A549 (cell line): Measurements from ENCODE around the gene MYT1. TPM values are rescaled to one million over a fixed set of nuclear protein-coding genes. Genes with fewer than 3 reads are reported as not detected.

Experiments
- ATAC-seq, 2 experiments: fragments of 200-7000 bp in 1 of 2; fragments of >200 bp in 1 of 2; cut with Nextera tagmentation in 1 of 2; cut with Tn5 transposase in 1 of 2; 3 replicates each; pipeline versions ENCODE4 v1.8.0 to v1.9.1; 2018 to 2020; ENCODE audit warnings: mild to moderate bottlenecking in 1 of 2, moderate library complexity in 1 of 2
- CTCF ChIA-PET: fragments of 300-600 bp; sonication (Branson Sonifier 250); formaldehyde crosslinking; extraction: SDS; loops from one replicate; lab custom pipeline; 2021; ENCODE audit warnings: antibody characterized with exemption, inconsistent platforms; lab: Yijun Ruan, JAX
- POLR2A ChIA-PET: fragments of 350-600 bp; formaldehyde crosslinking; extraction: SDS; loops from one replicate; lab custom pipeline; 2021; ENCODE audit warnings: antibody characterized with exemption, inconsistent platforms; lab: Yijun Ruan, JAX
- DNase-seq, 2 experiments: peaks; one replicate each; pipeline versions ENCODE4 v3.0.0 to v3.0.0-alpha.2; 2011 to 2016; ENCODE audit warnings: low read depth in 1 of 2, low spot score in 1 of 2
- FAIRE-seq: peaks from 2 replicates; lab custom pipeline; 2011; peaks lifted over from hg19 to GRCh38; lab: Jason Lieb, UNC
- H3K27ac ChIP-seq, 2 experiments: fragments of >200 bp; sonication (Bioruptor Twin); formaldehyde crosslinking; 3 replicates each; pipeline ENCODE4 v1.5.1; 2016 to 2017
- H3K4me1 ChIP-seq: fragments of >200 bp; sonication (Bioruptor Twin); formaldehyde crosslinking; 3 replicates; pipeline ENCODE4 v1.6.1; 2016
- H3K4me2 ChIP-seq: fragments of >200 bp; sonication (Bioruptor Twin); formaldehyde crosslinking; 3 replicates; pipeline ENCODE4 v1.6.1; 2016
- H3K4me3 ChIP-seq: fragments of >200 bp; sonication (Bioruptor Twin); formaldehyde crosslinking; 3 replicates; pipeline ENCODE4 v1.5.1; 2016
- H3K9me3 ChIP-seq: fragments of >200 bp; sonication (Bioruptor Twin); formaldehyde crosslinking; 3 replicates; pipeline ENCODE4 v1.6.1; 2016
- BHLHE40 ChIP-seq: IDR thresholded peaks from 2 replicates; pipeline ENCODE4 v1.6.1; 2012; ENCODE audit warnings: low read depth, low read length, inconsistent platforms
- GATA3 ChIP-seq: IDR thresholded peaks from 2 replicates; pipeline ENCODE4 v1.6.1; 2012; ENCODE audit warnings: borderline replicate concordance
- HDAC2 ChIP-seq: fragments of 200-600 bp; sonication (generic); IDR thresholded peaks from 2 replicates; pipeline ENCODE4 v1.6.1; 2016
- HEYL ChIP-seq: fragments of 250-450 bp; sonication (Bioruptor Pico); IDR thresholded peaks from 2 replicates; pipeline ENCODE4 v1.8.0; 2021; ENCODE audit warnings: mild to moderate bottlenecking, moderate library complexity
- HOXB13 ChIP-seq: fragments of 250-450 bp; sonication (Bioruptor Pico); IDR thresholded peaks from 2 replicates; pipeline ENCODE4 v1.5.0; 2020; ENCODE audit warnings: low read depth, mild to moderate bottlenecking, moderate library complexity
- HOXB5 ChIP-seq: fragments of 250-450 bp; sonication (Bioruptor Pico); IDR thresholded peaks from 2 replicates; pipeline ENCODE4 v1.5.0; 2020; ENCODE audit warnings: mild to moderate bottlenecking, moderate library complexity
- JUN ChIP-seq, 2 experiments: fragments of >200 bp; sonication (Bioruptor Twin); formaldehyde crosslinking; IDR thresholded peaks; 2 replicates in 1 of 2; 3 replicates in 1 of 2; pipeline ENCODE4 v1.6.1; 2016 to 2017
- JUNB ChIP-seq: fragments of >200 bp; sonication (Bioruptor Twin); formaldehyde crosslinking; IDR thresholded peaks from 2 replicates; pipeline ENCODE4 v1.6.1; 2016
- KDM5A ChIP-seq: fragments of 200-600 bp; sonication (generic); IDR thresholded peaks from 2 replicates; pipeline ENCODE4 v1.6.1; 2016; ENCODE audit warnings: antibody characterized with exemption, mild to moderate bottlenecking
- MAFK ChIP-seq: fragments of 450-650 bp; IDR thresholded peaks from 2 replicates; pipeline ENCODE4 v1.6.1; 2014; ENCODE audit not compliant: partially characterized antibody
- MYC ChIP-seq: IDR thresholded peaks from 2 replicates; pipeline ENCODE4 v1.6.1; 2012; ENCODE audit warnings: mild to moderate bottlenecking, inconsistent platforms, low read length, improper control_type of control experiment, borderline replicate concordance
- NPAS2 ChIP-seq: fragments of 250-450 bp; sonication (Bioruptor Pico); IDR thresholded peaks from 2 replicates; pipeline ENCODE4 v1.8.0; 2022; ENCODE audit warnings: mild to moderate bottlenecking, moderate library complexity, borderline replicate concordance
- NR3C1 ChIP-seq: fragments of >200 bp; sonication (Bioruptor Twin); formaldehyde crosslinking; IDR thresholded peaks from 3 replicates; pipeline ENCODE4 v1.6.1; 2017
- RARB ChIP-seq: fragments of 250-450 bp; sonication (Bioruptor Pico); IDR thresholded peaks from 2 replicates; pipeline ENCODE4 v1.8.0; 2021; ENCODE audit warnings: mild to moderate bottlenecking, moderate library complexity
- TP53 ChIP-seq: fragments of 250-450 bp; sonication (Bioruptor Pico); IDR thresholded peaks from 2 replicates; pipeline ENCODE4 v1.5.0; 2021; ENCODE audit warnings: mild to moderate bottlenecking, moderate library complexity
- ZC3H11A ChIP-seq: fragments of 450-650 bp; IDR thresholded peaks from 2 replicates; pipeline ENCODE4 v1.6.1; 2014; ENCODE audit warnings: antibody characterized with exemption, mild to moderate bottlenecking
- ZFP36 ChIP-seq: fragments of 450-650 bp; IDR thresholded peaks from 2 replicates; pipeline ENCODE4 v1.6.1; 2014; ENCODE audit warnings: borderline replicate concordance; ENCODE audit not compliant: partially characterized antibody
- ZNF302 ChIP-seq: fragments of 250-450 bp; sonication (Bioruptor Pico); IDR thresholded peaks from 2 replicates; pipeline ENCODE4 v1.9.0; 2021; ENCODE audit warnings: inconsistent platforms, mild to moderate bottlenecking, moderate library complexity
- ZSCAN20 ChIP-seq: fragments of 250-450 bp; sonication (Bioruptor Pico); IDR thresholded peaks from 2 replicates; pipeline ENCODE4 v1.8.0; 2022; ENCODE audit warnings: mild to moderate bottlenecking, moderate library complexity
- WGBS: methylation state at CpG from one replicate; pipeline ENCODE4 v1.1.6; 2017; ENCODE audit errors: missing lambda C conversion rate; 5-methylcytosine and 5-hydroxymethylcytosine counted together
- polyA plus RNA-seq, 4 experiments: library from polyadenylated mRNA; depleted of rRNA in 3 of 4; stranded (reverse); fragments of >200 nt; fragmentation: RNase III in 1 of 4; extraction: RNeasy Plus Mini Kit Qiagen cat#74134 plus additional on column Dnase treatment in 1 of 4; gene quantifications; 2 replicates in 3 of 4; 3 replicates in 1 of 4; pipeline ENCODE4 v1.2.3, GENCODE V29; 2011 to 2017
- TF ChIP-seq, protein P1 (sequence below): fragments of 250-450 bp; sonication (Bioruptor Pico); IDR thresholded peaks from 2 replicates; pipeline ENCODE4 v1.5.0; 2020; ENCODE audit warnings: low read depth, mild to moderate bottlenecking, moderate library complexity
- TF ChIP-seq, protein P2 (sequence below): fragments of 450-650 bp; IDR thresholded peaks from 2 replicates; pipeline ENCODE4 v1.6.1; 2014; ENCODE audit warnings: antibody characterized with exemption

MYT1 gene
- polyA plus RNA-seq, 2 of the 4 experiments (the other 2 are of a cell fraction) = 0.21 to 0.22 TPM

DNA sequence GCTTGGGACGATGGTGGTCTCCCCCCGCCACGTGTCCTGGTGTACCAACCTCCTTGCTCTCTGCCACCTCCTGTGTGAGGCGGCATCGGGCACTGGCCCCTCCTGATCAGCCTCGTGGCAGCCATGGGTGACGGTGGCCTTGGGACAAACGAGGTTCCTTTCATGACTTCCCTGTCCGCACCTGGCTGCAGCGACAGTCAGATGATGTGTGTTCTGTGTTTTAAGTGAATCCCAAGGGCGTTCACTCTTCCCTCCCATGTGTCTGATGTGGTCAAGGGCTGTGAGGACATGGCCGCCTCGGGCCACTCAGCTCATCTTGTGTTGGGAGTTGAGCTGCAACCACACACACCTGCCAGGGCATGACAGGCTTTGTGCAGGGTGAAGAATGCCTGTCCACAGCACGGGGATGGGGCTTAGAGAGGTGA lies 60.9 kb downstream of the MYT1 start:
- POLR2A ChIA-PET = no interaction called here
- CTCF ChIA-PET = interaction anchor here (0.9 to 1.4 kb wide), 2 partner anchors 9 to 12 kb away, joined by 3 to 5 read pairs; no protein-coding TSS in a partner anchor

DNA sequence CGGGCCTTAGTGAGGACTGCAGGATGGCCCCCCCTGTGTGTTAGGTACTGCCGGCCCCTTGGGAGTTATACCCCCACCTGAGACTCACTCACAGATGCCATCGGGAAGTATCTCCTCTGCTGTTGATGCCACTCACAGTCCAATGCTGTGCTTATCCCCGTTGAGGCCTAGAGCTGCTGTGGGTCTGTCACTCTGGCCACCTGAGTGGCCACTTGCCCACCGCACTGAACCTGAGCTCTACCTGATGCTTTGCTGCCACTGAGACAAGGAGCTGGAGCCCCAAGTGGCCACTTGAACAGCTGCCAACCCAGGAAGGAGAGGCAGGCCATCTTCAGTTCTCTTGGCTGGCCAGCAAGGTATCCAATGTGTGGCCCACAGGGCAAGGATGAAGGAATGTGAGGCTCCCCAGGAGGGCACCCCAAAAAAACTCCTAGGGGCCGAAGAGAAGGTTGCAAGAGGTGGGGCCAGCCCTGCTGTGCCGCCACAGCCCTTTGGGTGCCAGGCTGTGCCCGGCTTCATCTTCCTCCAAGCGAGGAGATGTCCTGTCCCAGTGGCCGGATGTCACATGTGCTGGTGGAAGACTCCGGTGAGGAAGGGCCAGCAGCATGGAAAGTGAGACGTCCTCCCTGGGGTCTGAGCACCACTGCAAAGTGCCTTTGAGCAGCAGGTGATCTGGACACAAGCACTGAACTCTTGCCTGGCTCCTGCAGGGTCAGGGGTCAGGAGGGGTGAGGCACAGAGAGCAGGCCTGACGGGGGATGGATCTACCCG lies 61.8 kb downstream of the MYT1 start:
- POLR2A ChIA-PET = no interaction called here
- no peak overlapping the region for H3K4me3 ChIP-seq
- CTCF ChIA-PET = interaction anchor here (0.9 to 1.5 kb wide), 3 partner anchors 9 to 15 kb away, joined by 3 to 5 read pairs (median 3); no protein-coding TSS in a partner anchor

More for the DNA sequence above, 60.9 kb downstream of the MYT1 start:
- TF ChIP-seq GATA3 = no peak
- no peak for TF ChIP-seq TP53 (CRISPR knock-in tag)
- no peak for TF ChIP-seq MYC
- TF ChIP-seq, protein P1, sequence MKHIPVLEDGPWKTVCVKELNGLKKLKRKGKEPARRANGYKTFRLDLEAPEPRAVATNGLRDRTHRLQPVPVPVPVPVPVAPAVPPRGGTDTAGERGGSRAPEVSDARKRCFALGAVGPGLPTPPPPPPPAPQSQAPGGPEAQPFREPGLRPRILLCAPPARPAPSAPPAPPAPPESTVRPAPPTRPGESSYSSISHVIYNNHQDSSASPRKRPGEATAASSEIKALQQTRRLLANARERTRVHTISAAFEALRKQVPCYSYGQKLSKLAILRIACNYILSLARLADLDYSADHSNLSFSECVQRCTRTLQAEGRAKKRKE (CRISPR knock-in tag) = no peak
- TF ChIP-seq JUN (IDR thresholded peaks at IDR 0.05) = no peak
- Histone ChIP-seq H3K4me2 (no peak overlapping the region), H3K9me3 (no peaks in the 10 kb centered on the region), H3K27ac (no peak overlapping the region), H3K4me3 (no peak overlapping the region), H3K4me1 (no peaks in the 10 kb centered on the region)
- no peak for FAIRE-seq
- WGBS = 64% methylated on average over 13 of the region's 14 CpGs
- DNase-seq = no peak
- ATAC-seq = no peak

DNA sequence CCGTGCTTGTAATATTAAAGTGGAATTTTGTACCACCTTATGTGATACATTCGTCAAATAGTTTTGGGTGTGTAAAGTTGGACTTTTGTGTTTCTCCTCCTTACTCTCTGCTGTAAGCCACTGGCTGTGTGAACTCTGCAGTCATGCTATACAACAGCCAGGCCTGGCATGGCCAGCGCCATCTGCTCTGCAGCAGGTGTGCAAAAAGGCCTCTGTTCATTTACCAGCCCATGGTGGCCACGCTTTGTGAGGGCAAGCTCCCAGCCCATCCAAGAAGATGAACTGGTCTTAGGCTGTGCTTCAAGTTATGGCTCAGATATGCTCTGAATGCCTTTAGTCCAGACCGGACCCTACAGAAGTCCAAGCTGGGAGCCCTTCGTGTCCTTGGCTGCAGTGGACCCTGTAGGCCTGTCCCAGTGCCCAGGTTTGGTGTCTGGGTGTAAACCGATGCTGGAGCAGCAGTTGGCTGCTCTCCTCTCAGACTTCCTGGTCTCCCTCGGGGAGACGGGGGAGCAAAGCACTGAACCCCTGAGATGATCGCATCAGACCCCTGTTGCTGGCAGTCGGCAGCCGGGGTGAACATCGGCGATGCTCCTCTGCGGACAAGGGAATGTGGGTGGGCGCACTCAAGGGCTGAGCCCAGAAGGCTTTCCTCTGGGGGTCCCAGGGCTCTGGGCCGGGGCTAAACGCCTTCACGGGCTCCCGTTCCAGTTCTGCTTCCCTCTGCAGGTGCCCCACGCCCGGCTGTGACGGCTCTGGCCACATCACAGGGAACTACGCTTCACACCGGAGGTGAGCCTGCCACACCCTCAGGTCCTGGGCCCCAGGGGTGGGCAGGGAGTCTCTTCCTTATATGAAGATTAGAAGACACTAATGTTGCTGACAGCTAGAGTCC lies 62.7 kb downstream of the MYT1 start:
- 73% methylated on average over 23 of the region's 25 CpGs for WGBS
- Histone ChIP-seq H3K9me3 (no peaks in the 10 kb centered on the region), H3K4me1 (no peaks in the 10 kb centered on the region), H3K4me3 (no peak overlapping the region), H3K4me2 (no peak overlapping the region), H3K27ac (no peak overlapping the region)
- FAIRE-seq = no peak
- ChIA-PET POLR2A (no interaction called here), CTCF (interaction anchor here (1.5 kb wide), 1 partner anchor 14 kb away, joined by 3 read pairs; no protein-coding TSS in a partner anchor)
- TF ChIP-seq NR3C1 (no peak), MAFK (no peak), MYC (no peak), HEYL (CRISPR knock-in tag) (no peak), HOXB5 (CRISPR knock-in tag) (no peak), JUNB (no peak), ZSCAN20 (no peak), HOXB13 (CRISPR knock-in tag) (no peak), BHLHE40 (no peak), KDM5A (no peak), ZNF302 (CRISPR knock-in tag) (no peak)
- DNase-seq = no peak
- no peak for ATAC-seq

More for the DNA sequence above, 61.8 kb downstream of the MYT1 start:
- ATAC-seq (no peak), FAIRE-seq (no peak), DNase-seq (no peak)
- Histone ChIP-seq H3K9me3 (no peaks in the 10 kb centered on the region), H3K4me2 (no peak overlapping the region), H3K4me1 (no peaks in the 10 kb centered on the region), H3K27ac (no peak overlapping the region)
- TF ChIP-seq ZC3H11A = no peak
- WGBS = 79% methylated on average over 11 of the region's 14 CpGs

DNA sequence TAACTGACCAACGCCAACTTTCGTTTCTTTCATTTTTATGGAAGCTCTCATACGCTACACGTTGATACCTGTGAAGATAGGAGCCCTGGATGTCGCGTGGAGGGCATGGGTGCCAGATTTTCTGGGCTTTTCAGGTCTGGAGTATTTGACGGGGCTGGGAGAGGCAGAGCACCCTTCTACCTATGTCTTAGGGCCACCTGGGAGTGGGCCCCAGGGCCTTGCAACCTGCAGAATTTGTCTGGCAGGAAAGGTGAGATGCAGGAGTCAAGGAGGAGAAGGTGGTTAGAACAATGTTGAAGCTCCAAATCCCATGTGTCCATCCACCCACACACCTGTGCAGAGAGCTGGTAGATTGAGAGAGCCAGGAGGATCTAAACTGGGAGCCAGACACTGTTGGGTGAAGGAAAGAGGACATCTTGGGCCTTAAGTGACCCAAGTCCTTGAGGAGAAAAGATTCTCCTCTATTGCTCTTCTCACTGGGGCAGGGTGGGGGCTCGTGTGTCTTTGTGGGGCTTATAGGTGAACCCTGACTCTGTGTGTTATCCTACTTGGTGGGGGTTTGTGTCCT lies 63.9 kb downstream of the MYT1 start:
- H3K4me3 ChIP-seq = no peak overlapping the region
- no peaks in the 10 kb centered on the region for H3K4me1 ChIP-seq
- no peak overlapping the region for H3K4me2 ChIP-seq
- ChIA-PET CTCF (interaction anchor here (1.0 to 1.4 kb wide), 2 partner anchors 9 to 74 kb away, joined by 3 read pairs; no protein-coding TSS in a partner anchor), POLR2A (no interaction called here)
- no peaks in the 10 kb centered on the region for H3K9me3 ChIP-seq
- DNase-seq = no peak
- 57% methylated on average over 8 of the region's 8 CpGs for WGBS
- no peak for FAIRE-seq
- no peak overlapping the region for H3K27ac ChIP-seq
- TF ChIP-seq NR3C1 (no peak), NPAS2 (CRISPR knock-in tag) (no peak), HDAC2 (no peak), RARB (CRISPR knock-in tag) (no peak), ZNF302 (CRISPR knock-in tag) (no peak), ZFP36 (no peak)
- TF ChIP-seq, protein P2, sequence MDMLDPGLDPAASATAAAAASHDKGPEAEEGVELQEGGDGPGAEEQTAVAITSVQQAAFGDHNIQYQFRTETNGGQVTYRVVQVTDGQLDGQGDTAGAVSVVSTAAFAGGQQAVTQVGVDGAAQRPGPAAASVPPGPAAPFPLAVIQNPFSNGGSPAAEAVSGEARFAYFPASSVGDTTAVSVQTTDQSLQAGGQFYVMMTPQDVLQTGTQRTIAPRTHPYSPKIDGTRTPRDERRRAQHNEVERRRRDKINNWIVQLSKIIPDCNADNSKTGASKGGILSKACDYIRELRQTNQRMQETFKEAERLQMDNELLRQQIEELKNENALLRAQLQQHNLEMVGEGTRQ = no peak
- no peak for ATAC-seq
